Adipocyte (in vitro differentiated cells): ENCODE data around the gene ZNF124.
A peak's percentile ranks its signal among the peaks of the same experiment; 100 is the strongest.
"Not testable (repeated sequence)": the region's sequence is repeated elsewhere in the genome, so short reads cannot be mapped to it uniquely, and the experiment has no call there.

Source experiments
- DNase-seq: peaks from one replicate; pipeline ENCODE4 v3.0.0-alpha.2; 2015; ENCODE audit warnings: low read depth
- H3K27me3 ChIP-seq: replicated peaks from 2 replicates; pipeline ENCODE4 v1.7.0; 2013; ENCODE audit warnings: mild to moderate bottlenecking, low read length, moderate library complexity; ENCODE audit not compliant: control insufficient read depth, insufficient read depth
- H3K36me3 ChIP-seq: 2 replicates; pipeline ENCODE4 v1.7.0; 2013; ENCODE audit warnings: low read length, mild to moderate bottlenecking, moderate library complexity; ENCODE audit not compliant: control insufficient read depth, insufficient read depth, severe bottlenecking
- H3K4me1 ChIP-seq: 2 replicates; pipeline ENCODE4 v1.7.0; 2013; ENCODE audit warnings: mild to moderate bottlenecking, low read length, moderate library complexity; ENCODE audit not compliant: control insufficient read depth, insufficient read depth
- H3K4me3 ChIP-seq: 2 replicates; pipeline ENCODE4 v1.7.0; 2013; ENCODE audit warnings: mild to moderate bottlenecking, low read length, moderate library complexity
- H3K9ac ChIP-seq: 2 replicates; pipeline ENCODE4 v1.7.0; 2013; ENCODE audit warnings: mild to moderate bottlenecking, low read length, moderate library complexity
- H3K9me3 ChIP-seq: 2 replicates; pipeline ENCODE4 v1.7.0; 2013; ENCODE audit warnings: mild to moderate bottlenecking, low read length, moderate library complexity; ENCODE audit not compliant: control insufficient read depth

Gene ZNF124

GRCh38 chr1:247171875-247172563, at the start of gene ZNF124:
Gene ZNF124 (minus strand): TSS chr1:247172020. CDS start chr1:247171877, 143 bp downstream.
- H3K9ac ChIP-seq, H3K27me3 ChIP-seq, H3K9me3 ChIP-seq, H3K4me1 ChIP-seq, DNase-seq, H3K36me3 ChIP-seq, H3K4me3 ChIP-seq: not testable (repeated sequence)

- DNase-seq, H3K4me3 ChIP-seq, H3K9ac ChIP-seq, H3K36me3 ChIP-seq, H3K4me1 ChIP-seq, H3K27me3 ChIP-seq: not testable (repeated sequence)
- peaks cover 21% of the 10 kb centered on the region for H3K9me3 ChIP-seq
Measured at GRCh38 chr1:247220280-247220679, 48.5 kb upstream of the ZNF124 start.

- no peaks in the 10 kb centered on the region for H3K9me3 ChIP-seq
- H3K9ac ChIP-seq = no peak overlapping the region
- no peak for DNase-seq
- no peaks in the 10 kb centered on the region for H3K36me3 ChIP-seq
- no peaks in the 10 kb centered on the region for H3K4me1 ChIP-seq
- H3K4me3 ChIP-seq = no peak overlapping the region
- H3K27me3 ChIP-seq = no peaks in the 10 kb centered on the region
Measured at GRCh38 chr1:247218121-247218651, 46.4 kb upstream of the ZNF124 start.

DNA sequence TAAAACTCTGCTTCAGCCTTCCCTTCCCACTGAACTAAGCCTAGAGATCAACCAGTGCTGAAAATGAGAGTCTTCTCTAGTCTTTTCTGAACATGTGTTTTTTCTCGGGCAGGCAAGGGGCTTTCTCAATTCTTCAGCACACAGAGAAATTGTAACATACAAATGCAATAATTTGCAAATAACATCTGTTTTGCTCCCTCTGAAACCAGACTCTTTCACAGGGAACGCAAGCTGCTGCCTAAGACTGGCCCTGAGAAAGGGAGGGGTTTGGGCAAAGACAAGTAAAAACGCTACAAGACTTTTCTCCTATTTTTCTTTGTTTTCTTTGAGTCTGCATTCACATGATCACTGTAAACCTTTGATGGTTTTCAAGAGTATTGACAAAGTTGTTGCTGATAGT, 44.4 kb upstream of the ZNF124 start:
- H3K4me3 ChIP-seq = no peak overlapping the region
- no peaks in the 10 kb centered on the region for H3K9me3 ChIP-seq
- no peaks in the 10 kb centered on the region for H3K36me3 ChIP-seq
- no peaks in the 10 kb centered on the region for H3K27me3 ChIP-seq
- DNase-seq = peak; percentile 2
- H3K9ac ChIP-seq = no peak overlapping the region
- H3K4me1 ChIP-seq = no peaks in the 10 kb centered on the region

GRCh38 chr1:247212627-247213617, 41.1 kb upstream of the ZNF124 start:
- DNase-seq = peak; percentile 46
- Histone ChIP-seq H3K36me3 (no peaks in the 10 kb centered on the region), H3K4me1 (peaks cover 10% of the 10 kb centered on the region), H3K4me3 (no peak overlapping the region), H3K27me3 (no peaks in the 10 kb centered on the region), H3K9ac (no peak overlapping the region), H3K9me3 (no peaks in the 10 kb centered on the region)

DNA sequence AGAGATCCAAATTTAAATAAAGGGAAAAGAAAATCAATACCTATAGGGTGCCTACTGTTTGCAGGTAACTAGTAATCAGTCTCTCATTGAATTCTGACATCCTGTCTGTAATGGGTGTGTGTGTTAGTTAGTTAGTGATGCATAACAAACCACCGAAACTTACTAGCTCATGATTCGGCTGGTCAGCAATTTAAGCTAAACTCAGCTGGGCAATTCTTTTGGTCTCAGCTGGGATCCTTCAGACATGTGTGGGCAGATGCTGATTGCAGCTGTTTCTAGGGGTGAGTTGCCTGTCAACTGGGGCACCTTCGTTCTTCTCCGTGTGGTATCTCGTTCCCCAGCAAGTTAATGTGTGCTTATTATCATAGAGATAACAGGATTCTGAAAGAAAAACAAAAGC, 40.2 kb upstream of the ZNF124 start:
- no peak overlapping the region for H3K9ac ChIP-seq
- H3K9me3 ChIP-seq = no peaks in the 10 kb centered on the region
- DNase-seq = peak; percentile 23
- H3K27me3 ChIP-seq = no peaks in the 10 kb centered on the region
- no peak overlapping the region for H3K4me3 ChIP-seq
- no peaks in the 10 kb centered on the region for H3K36me3 ChIP-seq
- H3K4me1 ChIP-seq = peaks cover 10% of the 10 kb centered on the region

- DNase-seq = no peak
- H3K9ac ChIP-seq = no peak overlapping the region
- H3K27me3 ChIP-seq = no peaks in the 10 kb centered on the region
- no peak overlapping the region for H3K4me3 ChIP-seq
- H3K9me3 ChIP-seq = no peaks in the 10 kb centered on the region
- H3K36me3 ChIP-seq = peaks cover 3% of the 10 kb centered on the region
- H3K4me1 ChIP-seq = peaks cover 10% of the 10 kb centered on the region
Measured at GRCh38 chr1:247211339-247211738, 39.5 kb upstream of the ZNF124 start.

GRCh38 chr1:247210376-247211117, 38.7 kb upstream of the ZNF124 start:
- Histone ChIP-seq H3K9me3 (no peaks in the 10 kb centered on the region), H3K36me3 (peaks cover 10% of the 10 kb centered on the region), H3K27me3 (no peaks in the 10 kb centered on the region), H3K4me1 (peaks cover 10% of the 10 kb centered on the region), H3K9ac (peak overlapping the region; percentile 91), H3K4me3 (peak overlapping the region; percentile 97)
- peak; percentile 99 for DNase-seq

DNA sequence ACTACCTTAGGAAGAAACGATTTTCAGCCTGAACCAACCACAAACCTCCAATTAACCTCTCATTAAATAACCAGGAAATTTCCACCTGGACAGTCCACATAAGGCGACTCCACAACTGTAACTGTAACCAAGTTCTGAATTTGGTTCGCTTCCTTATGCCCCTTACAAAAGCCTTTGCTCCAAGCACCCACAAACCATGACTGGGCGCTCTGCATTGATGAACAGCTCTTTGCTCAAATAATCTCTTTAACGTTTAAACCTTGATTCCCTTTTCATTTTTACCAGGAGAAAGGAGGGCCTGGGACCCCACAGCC, 38.2 kb upstream of the ZNF124 start:
- Histone ChIP-seq H3K36me3 (peaks cover 10% of the 10 kb centered on the region), H3K4me3 (peak overlapping the region; percentile 97), H3K4me1 (peaks cover 10% of the 10 kb centered on the region), H3K9ac (peak overlapping the region; percentile 91), H3K27me3 (no peaks in the 10 kb centered on the region), H3K9me3 (no peaks in the 10 kb centered on the region)
- no peak for DNase-seq

DNA sequence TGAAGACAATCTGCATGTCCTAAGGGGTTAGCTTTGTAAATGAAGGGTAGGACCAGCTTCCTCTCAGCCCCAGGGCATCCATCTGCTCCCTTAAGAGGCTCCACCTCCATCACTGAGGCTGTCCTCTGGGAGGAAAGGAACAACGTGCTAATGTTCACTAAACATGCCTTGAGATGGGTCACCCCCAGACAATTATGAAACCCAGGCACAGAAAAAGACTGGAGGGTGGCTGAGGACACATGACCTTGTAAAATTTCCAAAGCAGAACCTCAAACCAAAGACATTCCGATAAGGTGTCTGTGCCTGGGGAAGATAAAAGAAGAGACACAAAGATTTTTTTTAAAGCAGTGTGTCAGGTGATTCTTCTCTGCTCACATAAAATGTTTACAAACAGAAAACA, 37.6 kb upstream of the ZNF124 start:
- H3K4me3 ChIP-seq = peak overlapping the region; percentile 97
- peak; percentile 20 for DNase-seq
- H3K9me3 ChIP-seq = no peaks in the 10 kb centered on the region

GRCh38 chr1:247204177-247204647, 32.4 kb upstream of the ZNF124 start:
- Histone ChIP-seq H3K9me3 (peaks cover 3% of the 10 kb centered on the region), H3K4me3 (no peak overlapping the region), H3K36me3 (peaks cover 43% of the 10 kb centered on the region), H3K4me1 (peaks cover 4% of the 10 kb centered on the region), H3K9ac (no peak overlapping the region), H3K27me3 (no peaks in the 10 kb centered on the region)
- no peak for DNase-seq

More for the DNA sequence above, 37.6 kb upstream of the ZNF124 start:
- Histone ChIP-seq H3K9ac (peak overlapping the region; percentile 91), H3K36me3 (peaks cover 10% of the 10 kb centered on the region), H3K4me1 (peaks cover 10% of the 10 kb centered on the region), H3K27me3 (no peaks in the 10 kb centered on the region)
